Measurements from ENCODE around the gene PDZD7. TPM values are rescaled to one million over a fixed set of nuclear protein-coding genes. Genes with fewer than 3 reads are reported as not detected.
A peak's percentile ranks its signal among the peaks of the same experiment; 100 is the strongest.

Gene PDZD7
- total and polyA plus RNA-seq, 4 donors, result 0.06 to 0.09 (median 0.07) TPM; not detected in 1

GRCh38 chr10:100988166-100988565 is 42.8 kb downstream of the PDZD7 start:
- Histone ChIP-seq H3K36me3 (ENCODE audit: control insufficient read depth in 4 of 4, insufficient read depth in 3 of 4, low read depth in 1 of 4, low read length in 3 of 4) (peaks cover 6 to 21% (median 9%) of the 10 kb centered on the region in 4 donors), H3K9me3 (ENCODE audit: control insufficient read depth in 4 of 4, low read length in 3 of 4) (no peaks in the 10 kb centered on the region), H3K9ac (ENCODE audit: low read depth in 1 of 2, low read length in 2 of 2) (peak overlapping the region in 1 of 2 donors; percentile 17), H3K27me3 (ENCODE audit: control insufficient read depth in 4 of 4, insufficient read depth in 4 of 4, low read length in 3 of 4) (no peaks in the 10 kb centered on the region), H3K4me3 (ENCODE audit: low read depth in 1 of 3, low read length in 3 of 3) (peak overlapping the region; percentile 89 to 98 (median 93)), H3K4me1 (ENCODE audit: control insufficient read depth in 4 of 4, insufficient read depth in 4 of 4, low read length in 3 of 4) (peaks cover 4 to 33% (median 28%) of the 10 kb centered on the region in 4 donors), H3K27ac (ENCODE audit: low read depth in 1 of 2, low read length in 2 of 2) (no peak overlapping the region)
- no peak for DNase-seq (ENCODE audit: low spot score)
- TF ChIP-seq NR2F2 (IDR thresholded peaks at IDR 0.05), result no peak
- TF ChIP-seq JUND (IDR thresholded peaks at IDR 0.05), result no peak
- no peak for TF ChIP-seq TAF1 (conservative IDR thresholded peaks at IDR 0.05)
- TF ChIP-seq CTCF (IDR thresholded peaks at IDR 0.05; ENCODE audit: low read depth, low read length, missing input control), result no peak
- TF ChIP-seq FOXA1 (IDR thresholded peaks at IDR 0.05), result no peak
- no peak for TF ChIP-seq ZBTB33 (IDR thresholded peaks at IDR 0.05)
- TF ChIP-seq RXRA (IDR thresholded peaks at IDR 0.05), result no peak
- TF ChIP-seq HNF4A (conservative IDR thresholded peaks at IDR 0.05), result no peak
- TF ChIP-seq SP1 (IDR thresholded peaks at IDR 0.05), result no peak
- no peak for TF ChIP-seq GABPA (IDR thresholded peaks at IDR 0.05 in 1 of 2, conservative IDR thresholded peaks at IDR 0.05 in 1 of 2)
- no peak for TF ChIP-seq MAX (IDR thresholded peaks at IDR 0.05)
- no peak for TF ChIP-seq ATF3 (IDR thresholded peaks at IDR 0.05)
- WGBS, result 73% methylated on average over 10 of the region's 10 CpGs

- Histone ChIP-seq H3K27ac (ENCODE audit: low read depth in 1 of 2, low read length in 2 of 2) (peak overlapping the region; percentile 44 to 75), H3K36me3 (ENCODE audit: control insufficient read depth in 4 of 4, insufficient read depth in 3 of 4, low read depth in 1 of 4, low read length in 3 of 4) (peaks cover 6 to 23% (median 9%) of the 10 kb centered on the region in 4 donors), H3K4me3 (ENCODE audit: low read depth in 1 of 3, low read length in 3 of 3) (peak overlapping the region; percentile 89 to 98 (median 93)), H3K9me3 (ENCODE audit: control insufficient read depth in 4 of 4, low read length in 3 of 4) (no peaks in the 10 kb centered on the region), H3K4me1 (ENCODE audit: control insufficient read depth in 4 of 4, insufficient read depth in 4 of 4, low read length in 3 of 4) (peaks cover 4 to 33% (median 28%) of the 10 kb centered on the region in 4 donors), H3K9ac (ENCODE audit: low read depth in 1 of 2, low read length in 2 of 2) (peak overlapping the region in 1 of 2 donors; percentile 17), H3K27me3 (ENCODE audit: control insufficient read depth in 4 of 4, insufficient read depth in 4 of 4, low read length in 3 of 4) (no peaks in the 10 kb centered on the region)
- TF ChIP-seq ZBTB33 (IDR thresholded peaks at IDR 0.05), result no peak
- TF ChIP-seq MAX (IDR thresholded peaks at IDR 0.05), result peak; percentile 5
- TF ChIP-seq GABPA (IDR thresholded peaks at IDR 0.05 in 1 of 2, conservative IDR thresholded peaks at IDR 0.05 in 1 of 2), result no peak
- no peak for TF ChIP-seq SP1 (IDR thresholded peaks at IDR 0.05)
- no peak for TF ChIP-seq RXRA (IDR thresholded peaks at IDR 0.05)
- DNase-seq (ENCODE audit: low spot score), result no peak
- WGBS, result 4% methylated on average over 15 of the region's 15 CpGs
Observed at GRCh38 chr10:100987685-100988049, 43.3 kb downstream of the PDZD7 start.
